ENCODE data around the gene ARSI.

Gene ARSI

DNA sequence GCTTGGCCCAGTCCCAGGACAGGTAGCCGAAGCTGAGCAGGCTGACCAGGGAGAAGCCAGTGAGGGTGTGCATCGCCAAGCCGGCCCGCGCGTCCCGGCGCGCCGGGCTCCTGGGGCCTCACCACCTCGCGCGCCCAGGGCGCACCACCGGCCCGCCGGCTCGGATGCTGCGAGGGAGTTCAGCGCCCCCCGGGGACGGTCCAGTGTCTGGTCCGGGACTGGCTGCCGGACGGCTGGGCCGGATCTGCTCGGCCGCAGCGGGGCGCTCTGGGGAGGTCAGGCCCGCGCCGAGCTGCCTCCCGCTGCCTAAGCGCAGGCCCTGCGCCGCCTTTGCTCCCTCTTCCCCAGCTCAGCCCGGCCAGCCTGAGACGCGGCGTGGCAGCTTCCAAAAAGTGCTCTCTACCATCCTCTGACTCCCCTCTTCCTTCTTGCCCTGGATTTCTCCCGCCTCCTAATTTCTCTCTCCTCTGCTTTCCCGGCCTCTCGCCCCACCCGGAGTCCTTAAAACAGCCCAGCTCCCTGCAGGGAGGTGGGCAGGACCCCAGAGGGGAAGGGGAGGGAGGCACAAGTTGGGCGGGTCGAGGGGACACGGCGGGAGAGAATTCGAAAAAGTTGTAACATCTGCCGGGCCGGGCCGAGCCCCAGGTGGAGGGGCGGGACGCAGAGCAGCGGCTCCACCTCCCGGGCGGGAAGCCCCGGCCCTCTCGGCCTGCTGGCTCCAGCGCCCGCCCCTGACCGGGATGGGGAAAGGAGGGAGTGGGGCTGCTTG is at the start of gene ARSI:
Gene ARSI (minus strand): TSS at position 605 of the 769 bp plus-strand sequence. CDS start 532 bp downstream, at position 73.
- DNase-seq, result no peak

GRCh38 chr5:150350524-150351344 is 48.0 kb upstream of the ARSI start:
- peak; percentile 55 for DNase-seq

DNA sequence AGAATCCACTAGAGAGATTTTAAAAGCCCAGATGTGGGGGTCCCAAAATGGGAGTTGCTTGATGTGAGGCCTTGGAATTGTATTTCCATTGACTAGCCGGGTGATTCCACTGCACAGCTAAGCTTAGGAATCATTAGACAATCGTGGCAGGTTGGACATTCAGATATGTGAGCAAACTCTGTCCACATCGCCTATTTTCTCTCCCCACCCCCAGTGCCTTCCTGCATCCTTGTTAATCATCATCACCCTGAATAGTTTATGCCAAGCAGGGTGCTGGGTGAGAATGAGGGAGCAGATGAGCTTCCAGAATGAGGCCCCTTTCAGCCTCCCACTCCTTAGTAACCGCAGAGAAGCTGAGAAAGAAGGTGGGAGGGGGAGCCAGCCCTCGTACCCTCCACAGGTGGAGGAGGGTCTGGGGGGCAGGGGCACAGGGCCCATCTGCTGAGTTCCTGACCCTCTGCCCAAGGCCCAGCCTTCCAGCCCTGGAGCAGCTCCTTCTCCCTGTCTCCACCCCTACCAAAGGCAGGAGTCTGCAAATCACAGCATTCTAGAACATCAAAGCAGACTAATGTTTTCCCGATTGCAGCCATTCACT is 47.1 kb upstream of the ARSI start:
- DNase-seq, result no peak

GRCh38 chr5:150347451-150347850 is 44.7 kb upstream of the ARSI start:
- DNase-seq, result no peak

DNA sequence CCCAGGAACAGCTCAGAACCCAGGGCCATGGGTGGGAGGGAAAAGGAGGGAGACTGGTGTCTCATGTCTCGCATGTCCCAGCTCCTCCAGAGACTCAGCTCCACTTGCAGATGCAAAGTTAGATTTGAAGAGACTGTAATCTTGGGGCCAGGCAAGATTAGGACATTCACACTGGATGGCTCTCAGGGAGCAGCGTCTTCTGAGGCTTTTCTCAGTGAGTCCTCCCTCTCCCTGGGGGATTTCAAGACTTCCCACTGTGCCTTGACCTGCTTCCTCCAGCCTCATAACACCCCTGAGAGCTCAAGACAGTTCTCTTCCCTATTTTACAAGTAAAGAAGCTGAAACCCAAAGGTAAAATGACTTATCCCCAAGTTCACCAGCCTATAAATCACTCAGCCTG is 44.3 kb upstream of the ARSI start:
- DNase-seq, result no peak

GRCh38 chr5:150346592-150346991 is 43.9 kb upstream of the ARSI start:
- DNase-seq, result no peak

GRCh38 chr5:150345716-150346115 is 43.0 kb upstream of the ARSI start:
- no peak for DNase-seq

DNA sequence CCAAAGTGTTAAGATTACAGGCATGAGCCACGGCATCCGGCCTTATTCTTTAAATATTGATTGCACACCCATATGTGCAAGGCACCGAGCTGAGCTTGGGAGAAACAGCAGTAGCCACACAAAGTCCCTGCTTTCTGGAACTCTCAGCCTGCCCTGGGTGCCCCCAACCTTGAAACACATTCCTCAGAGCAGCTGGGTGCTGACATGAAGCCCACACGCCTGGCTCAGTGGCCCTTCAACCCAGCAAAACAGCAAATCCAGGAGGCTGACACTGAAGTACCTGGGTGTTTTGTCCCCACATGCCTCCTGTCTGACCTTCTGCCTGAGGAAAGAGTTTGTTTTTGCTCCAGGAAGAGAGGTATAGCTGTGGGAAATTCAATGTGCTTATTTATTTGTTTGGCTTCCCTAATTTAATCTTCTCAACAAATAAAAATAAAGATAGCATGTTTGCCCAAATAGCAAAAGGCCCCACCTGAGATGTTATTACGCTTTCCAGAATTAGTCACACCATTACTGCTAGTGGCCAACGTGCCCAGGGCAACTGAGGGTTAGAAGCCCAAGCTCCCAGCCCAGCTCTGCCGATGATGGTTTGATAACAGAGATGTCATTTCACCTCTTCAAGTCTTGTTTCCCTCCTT is 41.4 kb upstream of the ARSI start:
- no peak for DNase-seq

DNA sequence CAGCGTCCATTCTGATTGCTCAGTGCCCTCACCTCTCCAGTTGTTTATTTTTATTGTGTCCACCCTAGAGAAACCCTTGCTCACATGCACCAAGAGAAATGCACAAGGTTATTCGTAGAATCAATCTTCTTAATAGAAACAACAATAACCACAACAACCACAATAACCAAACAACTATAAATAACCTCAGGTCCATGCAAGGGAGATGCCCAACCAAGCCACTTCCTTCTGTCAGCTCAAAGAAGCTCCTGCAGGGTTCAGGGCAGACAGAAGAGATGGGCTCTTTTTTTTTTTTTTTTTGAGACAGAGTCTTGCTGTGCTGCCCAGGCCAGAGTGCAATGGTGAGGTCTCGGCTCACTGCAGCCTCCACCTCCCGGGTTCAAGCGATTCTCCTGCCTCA is 39.9 kb upstream of the ARSI start:
- no peak for DNase-seq

DNA sequence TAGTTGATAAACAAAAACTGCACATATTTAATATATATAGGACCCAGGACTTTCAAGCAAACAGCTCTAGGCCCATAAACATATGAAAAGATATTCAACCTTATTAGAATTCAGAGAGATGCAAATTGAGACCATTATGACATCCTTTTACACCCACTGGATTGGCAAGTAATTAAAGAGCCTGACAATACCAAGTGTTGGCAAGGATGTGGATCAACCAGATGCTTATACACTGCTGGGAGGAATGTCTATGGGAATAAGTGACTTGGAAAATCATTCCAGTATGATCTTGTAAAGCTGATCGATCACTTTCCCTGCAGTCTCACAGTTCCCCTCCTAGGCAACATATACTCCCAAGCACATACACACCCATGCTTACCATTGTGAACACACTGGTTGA is 39.3 kb upstream of the ARSI start:
- no peak for DNase-seq

GRCh38 chr5:150341331-150341730 is 38.6 kb upstream of the ARSI start:
- DNase-seq, result no peak

- no peak for DNase-seq
Observed at GRCh38 chr5:150340614-150341255, 38.0 kb upstream of the ARSI start.

GRCh38 chr5:150339841-150340240 is 37.1 kb upstream of the ARSI start:
- no peak for DNase-seq

GRCh38 chr5:150339165-150339564 is 36.5 kb upstream of the ARSI start:
- no peak for DNase-seq

GRCh38 chr5:150338546-150338945 is 35.8 kb upstream of the ARSI start:
- no peak for DNase-seq

GRCh38 chr5:150335778-150336177 is 33.1 kb upstream of the ARSI start:
- no peak for DNase-seq

DNA sequence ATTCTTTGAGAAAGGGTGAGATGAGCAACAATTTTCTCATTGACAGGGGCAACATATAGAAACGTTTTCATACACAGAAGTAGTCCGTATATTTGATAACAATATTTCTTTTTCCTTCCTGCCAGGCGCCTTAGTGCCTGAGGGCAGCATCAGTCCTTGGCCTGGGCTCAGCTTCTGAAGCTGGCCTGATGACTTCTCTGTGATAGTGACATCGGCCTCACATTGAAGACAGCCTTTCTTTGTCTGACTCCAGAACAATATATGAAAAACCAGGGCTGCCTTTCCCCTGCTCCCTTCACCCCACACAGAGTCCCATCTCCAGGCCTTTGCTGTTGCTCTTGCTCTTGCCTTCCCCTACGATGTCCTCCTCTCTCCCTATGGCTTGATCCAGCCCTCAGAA is 30.7 kb upstream of the ARSI start:
- no peak for DNase-seq

DNA sequence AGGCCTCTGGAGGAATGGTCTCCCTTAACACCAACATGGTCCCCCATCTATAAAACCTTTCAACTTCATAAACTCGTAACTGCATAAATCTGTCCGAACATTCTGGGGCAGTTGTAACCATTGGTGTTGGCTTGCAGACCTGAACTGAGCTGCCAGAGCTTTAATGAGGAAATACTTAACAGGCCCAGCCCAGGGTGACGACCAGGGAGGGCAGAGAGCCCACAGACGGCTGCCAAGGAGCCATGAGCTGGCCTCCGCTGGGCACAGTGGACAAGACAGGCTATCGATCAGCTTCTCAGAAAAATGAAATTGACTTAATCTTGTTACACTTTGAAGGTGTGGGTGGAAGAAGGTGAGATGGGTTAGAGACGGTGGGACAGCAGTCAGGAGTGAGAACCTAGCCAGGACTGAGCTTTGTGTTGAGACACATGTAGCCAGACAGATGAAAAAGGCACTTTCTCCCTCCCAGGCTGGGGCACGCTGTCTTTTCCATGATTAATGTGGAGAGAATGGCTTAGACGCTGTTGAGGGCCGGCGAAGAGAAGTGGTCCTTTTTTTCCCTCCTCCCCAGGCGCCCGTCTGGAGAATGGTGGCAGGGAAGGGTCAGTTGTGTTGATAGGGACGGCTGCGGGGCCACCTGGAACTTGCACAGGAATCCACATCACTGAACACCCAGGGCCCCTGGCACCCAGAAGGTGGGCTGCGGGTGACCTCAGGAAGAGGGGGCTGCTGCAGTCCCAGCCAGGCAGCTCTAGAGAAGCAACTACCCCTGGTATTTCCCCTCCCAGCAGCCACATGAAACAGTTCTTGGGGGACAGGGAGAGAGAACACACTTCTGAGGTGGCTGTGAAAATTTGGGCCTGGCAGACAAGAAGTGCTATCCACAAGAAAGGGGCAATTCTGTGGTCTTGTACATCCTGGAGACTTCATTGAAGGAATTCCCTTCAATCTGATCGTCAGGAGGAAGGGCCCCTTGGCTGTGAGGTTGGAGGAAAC is 27.5 kb upstream of the ARSI start:
- DNase-seq, result no peak

DNA sequence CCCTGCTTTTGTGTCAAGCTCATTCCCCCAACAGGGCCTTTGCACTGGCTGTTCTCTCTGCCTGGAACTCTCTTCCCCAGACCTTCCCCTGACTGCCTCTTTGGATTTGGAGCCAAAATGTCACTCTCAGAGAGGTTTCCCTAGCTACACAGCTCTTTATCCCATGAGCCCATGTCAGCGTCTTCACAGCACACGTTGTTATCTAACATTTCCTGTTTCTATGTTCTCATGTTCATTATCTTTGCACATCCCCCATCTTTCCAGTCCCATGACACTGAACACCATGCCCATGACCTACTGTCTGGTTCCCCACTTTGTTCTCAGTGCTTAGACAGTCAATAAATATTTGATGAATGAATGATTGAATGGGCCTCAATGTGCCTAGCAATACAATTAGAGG is 26.3 kb upstream of the ARSI start:
- no peak for DNase-seq

GRCh38 chr5:150328515-150328914 is 25.8 kb upstream of the ARSI start:
- DNase-seq, result no peak

- DNase-seq, result no peak
Observed at GRCh38 chr5:150327139-150327538, 24.4 kb upstream of the ARSI start.

GRCh38 chr5:150326707-150327106 is 24.0 kb upstream of the ARSI start:
- no peak for DNase-seq

All from CD4-positive, alpha-beta T cell treated with Interleukin-17A for 4 hours (primary cell).